Pancreas (tissue), 10 donors: ENCODE data around the gene DRICH1. TPM values are rescaled to one million over a fixed set of nuclear protein-coding genes. Genes with fewer than 3 reads are reported as not detected.
"Not testable (repeated sequence)": the region's sequence is repeated elsewhere in the genome, so short reads cannot be mapped to it uniquely, and the experiment has no call there.

Experiments used
- ATAC-seq, 4 donors: fragments of 200-7000 bp; cut with Tn5 transposase; one replicate each; pipeline versions ENCODE4 v1.8.0 to v1.9.1; 2020; ENCODE audit warnings: mild to moderate bottlenecking in 4 of 4, moderate library complexity in 4 of 4
- DNase-seq, 6 donors: peaks; one replicate each; pipeline ENCODE4 v3.0.0-alpha.2; 2020
- FAIRE-seq: peaks from 2 replicates; lab custom pipeline; 2012; peaks lifted over from hg19 to GRCh38; lab: Jason Lieb, UNC
- H3K27ac ChIP-seq, 4 donors: fragments of 200-600 bp; sonication (generic); 1 replicate in 3 of 4; 2 replicates in 1 of 4; pipeline versions ENCODE4 v1.5.0 to v1.8.0; 2020
- H3K27me3 ChIP-seq, 4 donors: fragments of 200-600 bp; one replicate each; pipeline ENCODE4 v1.8.0; 2021
- H3K36me3 ChIP-seq, 3 donors: fragments of 200-600 bp; sonication (generic) in 1 of 3; one replicate each; pipeline versions ENCODE4 v1.5.0 to v1.8.0; 2020 to 2021
- H3K4me1 ChIP-seq, 3 donors: fragments of 200-600 bp; one replicate each; pipeline ENCODE4 v1.8.0; 2021
- H3K4me3 ChIP-seq, 4 donors: fragments of 200-600 bp; sonication (generic) in 2 of 4; one replicate each; pipeline versions ENCODE4 v1.5.0 to v1.8.0; 2020 to 2021
- H3K9me3 ChIP-seq, 4 donors: fragments of 200-600 bp; one replicate each; pipeline ENCODE4 v1.8.0; 2021
- CTCF ChIP-seq, 4 donors: fragments of 200-600 bp; sonication (generic) in 3 of 4; IDR thresholded peaks; one replicate each; pipeline versions ENCODE4 v1.5.0 to v1.8.0; 2021; ENCODE audit warnings: antibody characterized with exemption in 4 of 4
- WGBS, 2 donors: extraction: QIAGEN DNeasy Blood & Tissue Kit; methylation state at CpG; one replicate each; pipeline ENCODE4 v1.1.7; 2013; 5-methylcytosine and 5-hydroxymethylcytosine counted together
- intact Hi-C, 3 donors: fragments of 100-400 bp; cut with DNase I; formaldehyde crosslinking; loops; one replicate each; pipeline versions ENCODE4 v1.11.1 to v1.14.2; 2022
- polyA plus RNA-seq, 2 donors: library from polyadenylated mRNA; stranded (reverse); fragments of 200-250 nt; gene quantifications; one replicate each; pipeline ENCODE4 v1.2.3, GENCODE V29; 2013
- total RNA-seq, 6 donors: library from RNA; stranded (reverse); fragmentation: NEBNext Ultra II Directional in 4 of 6; extraction: Animal tissue kit (Norgen Biotek cat#: 25700) in 4 of 6; gene quantifications; one replicate each; pipeline versions ENCODE4 v1.2.1 to v1.2.4, GENCODE V29; 2021 to 2023
- donor health status: healthy with polysubstance abuse.
- donor health status: DM: no; HTN: no; CAD: no; lungs with moderate emphysema.
- donor health status: DM: no; HTN: no; CAD: no.
- donor health status: control.
- donor health status: control.
- donor health status: Bipolar disorder and iron deficiency.
- donor health status: DM: yes; HTN: yes; CAD: no.
- donor health status: DM: no; HTN: no; CAD: no.
- donor health status: DM: no; HTN: no; CAD: no.
- donor health status: DM: yes; HTN: yes; CAD: no.

Gene DRICH1
- total and polyA plus RNA-seq, 8 donors: 0.18 to 3.2 (median 0.71) TPM; not detected in 1

GRCh38 chr22:23675502-23676415 is 43.6 kb upstream of the DRICH1 start:
- Histone ChIP-seq H3K9me3 (no peaks in the 10 kb centered on the region), H3K4me3 (no peak overlapping the region), H3K27ac (peak overlapping the region in 1 of 4 donors; percentile 41), H3K36me3 (no peaks in the 10 kb centered on the region), H3K4me1 (peaks cover 0 to 11% (median 0%) of the 10 kb centered on the region in 3 donors), H3K27me3 (no peaks in the 10 kb centered on the region)
- TF ChIP-seq CTCF (IDR thresholded peaks at IDR 0.05): no peak
- intact Hi-C loops: no loop called here
- ATAC-seq: peak; percentile 63 to 81 (median 70)
- no peak for FAIRE-seq
- 38 to 42% methylated on average over 17 of the region's 17 CpGs for WGBS, 2 donors
- peak; percentile 45 to 87 (median 68) for DNase-seq

- peak in 1 of 6 donors; percentile 21 for DNase-seq
- H3K4me3 ChIP-seq, H3K27me3 ChIP-seq, FAIRE-seq, ATAC-seq, H3K36me3 ChIP-seq, H3K9me3 ChIP-seq, intact Hi-C loops: not testable (repeated sequence)
- Histone ChIP-seq H3K27ac (peak overlapping the region in 1 of 4 donors; percentile 41), H3K4me1 (peaks cover 0 to 11% (median 0%) of the 10 kb centered on the region in 3 donors)
- WGBS, 2 donors: 60 to 66% methylated on average over 6 of the region's 6 CpGs
Measured at GRCh38 chr22:23674886-23675501, 42.9 kb upstream of the DRICH1 start.

GRCh38 chr22:23673826-23674690 is 41.9 kb upstream of the DRICH1 start:
- WGBS, 2 donors: 91 to 93% methylated on average over 25 to 26 of the region's 26 CpGs
- Histone ChIP-seq H3K9me3 (no peaks in the 10 kb centered on the region), H3K27ac (no peak overlapping the region), H3K27me3 (no peaks in the 10 kb centered on the region), H3K4me1 (peaks cover 0 to 11% (median 0%) of the 10 kb centered on the region in 3 donors), H3K36me3 (no peaks in the 10 kb centered on the region), H3K4me3 (no peak overlapping the region)
- FAIRE-seq (no peak), ATAC-seq (no peak), DNase-seq (peak in 2 of 6 donors; percentile 32 to 35)
- no peak for TF ChIP-seq CTCF (IDR thresholded peaks at IDR 0.05)
- intact Hi-C loops: no loop called here

- TF ChIP-seq CTCF (IDR thresholded peaks at IDR 0.05): no peak
- WGBS, 2 donors: 90 to 96% methylated on average over 6 to 7 of the region's 7 CpGs
- intact Hi-C loops: no loop called here
- no peaks in the 10 kb centered on the region for H3K27me3 ChIP-seq
- ATAC-seq (no peak), DNase-seq (peak in 2 of 6 donors; percentile 21 to 22), FAIRE-seq (no peak)
- no peak overlapping the region for H3K27ac ChIP-seq
- no peak overlapping the region for H3K4me3 ChIP-seq
- H3K4me1 ChIP-seq: peaks cover 0 to 11% (median 0%) of the 10 kb centered on the region in 3 donors
- no peaks in the 10 kb centered on the region for H3K36me3 ChIP-seq
- H3K9me3 ChIP-seq: no peaks in the 10 kb centered on the region
Measured at GRCh38 chr22:23673050-23673620, 41.0 kb upstream of the DRICH1 start.

GRCh38 chr22:23672307-23673049 is 40.4 kb upstream of the DRICH1 start:
- H3K9me3 ChIP-seq, H3K4me3 ChIP-seq, H3K27ac ChIP-seq, FAIRE-seq, H3K27me3 ChIP-seq, intact Hi-C loops, H3K36me3 ChIP-seq, ATAC-seq: not testable (repeated sequence)
- DNase-seq: peak in 2 of 6 donors; percentile 13 to 20
- WGBS, 2 donors: 93 to 94% methylated on average over 8 of the region's 8 CpGs
- H3K4me1 ChIP-seq: peaks cover 0 to 11% (median 0%) of the 10 kb centered on the region in 3 donors

- intact Hi-C loops: not testable (repeated sequence)
Measured at GRCh38 chr22:23671387-23671786, 39.3 kb upstream of the DRICH1 start.

More at GRCh38 chr22:23671387-23671786, 39.3 kb upstream of the DRICH1 start:
- not testable (repeated sequence) for H3K36me3 ChIP-seq, FAIRE-seq, H3K9me3 ChIP-seq, H3K27me3 ChIP-seq, ATAC-seq, H3K4me3 ChIP-seq, H3K27ac ChIP-seq
- H3K4me1 ChIP-seq: peaks cover 0 to 11% (median 0%) of the 10 kb centered on the region in 3 donors
- peak in 1 of 6 donors; percentile 6 for DNase-seq
- WGBS, 2 donors: 96% methylated on average over 2 of the region's 4 CpGs; no CpG with 5 or more reads in 1 of the 2 donors
